GM18507 (cell line): ENCODE data around the gene PICALM.
"Not testable (repeated sequence)": the region's sequence is repeated elsewhere in the genome, so short reads cannot be mapped to it uniquely, and the experiment has no call there.

Experiments
- DNase-seq: peaks from one replicate; pipeline ENCODE4 v3.0.0; 2011; ENCODE audit warnings: low read depth; ENCODE audit not compliant: insufficient read length; ENCODE audit errors: extremely low spot score
- FAIRE-seq: peaks from 2 replicates; lab custom pipeline; 2011; peaks lifted over from hg19 to GRCh38; lab: Jason Lieb, UNC

The PICALM gene

GRCh38 chr11:86087688-86088087 lies 18.8 kb upstream of the PICALM start:
- not testable (repeated sequence) for DNase-seq, FAIRE-seq

GRCh38 chr11:86087256-86087655 lies 18.4 kb upstream of the PICALM start:
- DNase-seq (no peak), FAIRE-seq (no peak)

GRCh38 chr11:86081455-86081854 lies 12.6 kb upstream of the PICALM start:
- FAIRE-seq (no peak), DNase-seq (no peak)

GRCh38 chr11:86079421-86079820 lies 10.5 kb upstream of the PICALM start:
- FAIRE-seq (no peak), DNase-seq (no peak)

- no peak for DNase-seq
- no peak for FAIRE-seq
These were observed 5.1 kb upstream of the PICALM start for GRCh38 chr11:86073948-86074347.

- FAIRE-seq: no peak
- no peak for DNase-seq
These were observed 3.3 kb upstream of the PICALM start for GRCh38 chr11:86072211-86072610.

GRCh38 chr11:86070142-86071056 lies 1.5 kb upstream of the PICALM start:
- no peak for DNase-seq
- no peak for FAIRE-seq

- DNase-seq (no peak), FAIRE-seq (no peak)
These were observed 671 bp upstream of the PICALM start for GRCh38 chr11:86069408-86070101.

GRCh38 chr11:86068138-86068871 lies 579 bp downstream of the PICALM start:
- peak; percentile 49 for FAIRE-seq
- no peak for DNase-seq

GRCh38 chr11:86067851-86068137 lies 1.1 kb downstream of the PICALM start:
- FAIRE-seq (no peak), DNase-seq (no peak)

- peak; percentile 51 for FAIRE-seq
These were observed 1.7 kb downstream of the PICALM start for GRCh38 chr11:86067009-86067850.

GRCh38 chr11:86066657-86067008 lies 2.3 kb downstream of the PICALM start:
- DNase-seq (no peak), FAIRE-seq (no peak)

More at GRCh38 chr11:86067009-86067850, 1.7 kb downstream of the PICALM start:
- no peak for DNase-seq

- FAIRE-seq: no peak
- DNase-seq: no peak
These were observed 2.9 kb downstream of the PICALM start for GRCh38 chr11:86066033-86066432.

- FAIRE-seq (no peak), DNase-seq (no peak)
These were observed 4.6 kb downstream of the PICALM start for GRCh38 chr11:86064220-86064803.

GRCh38 chr11:86063536-86063935 lies 5.3 kb downstream of the PICALM start:
- no peak for DNase-seq
- no peak for FAIRE-seq

- no peak for DNase-seq
- FAIRE-seq: no peak
These were observed 6.2 kb downstream of the PICALM start for GRCh38 chr11:86062719-86063118.

GRCh38 chr11:86061483-86062205 lies 7.2 kb downstream of the PICALM start:
- no peak for FAIRE-seq
- DNase-seq: no peak

GRCh38 chr11:86060544-86060943 lies 8.3 kb downstream of the PICALM start:
- no peak for DNase-seq
- FAIRE-seq: no peak

GRCh38 chr11:86058360-86058759 lies 10.5 kb downstream of the PICALM start:
- FAIRE-seq (no peak), DNase-seq (no peak)
